Measurements from ENCODE around the gene SYTL2. TPM values are rescaled to one million over a fixed set of nuclear protein-coding genes. Genes with fewer than 3 reads are reported as not detected.
"Not testable (repeated sequence)": the region's sequence is repeated elsewhere in the genome, so short reads cannot be mapped to it uniquely, and the experiment has no call there.

Gene SYTL2
- total RNA-seq, 1 experiment from 2014 or later = 0.77 TPM

DNA sequence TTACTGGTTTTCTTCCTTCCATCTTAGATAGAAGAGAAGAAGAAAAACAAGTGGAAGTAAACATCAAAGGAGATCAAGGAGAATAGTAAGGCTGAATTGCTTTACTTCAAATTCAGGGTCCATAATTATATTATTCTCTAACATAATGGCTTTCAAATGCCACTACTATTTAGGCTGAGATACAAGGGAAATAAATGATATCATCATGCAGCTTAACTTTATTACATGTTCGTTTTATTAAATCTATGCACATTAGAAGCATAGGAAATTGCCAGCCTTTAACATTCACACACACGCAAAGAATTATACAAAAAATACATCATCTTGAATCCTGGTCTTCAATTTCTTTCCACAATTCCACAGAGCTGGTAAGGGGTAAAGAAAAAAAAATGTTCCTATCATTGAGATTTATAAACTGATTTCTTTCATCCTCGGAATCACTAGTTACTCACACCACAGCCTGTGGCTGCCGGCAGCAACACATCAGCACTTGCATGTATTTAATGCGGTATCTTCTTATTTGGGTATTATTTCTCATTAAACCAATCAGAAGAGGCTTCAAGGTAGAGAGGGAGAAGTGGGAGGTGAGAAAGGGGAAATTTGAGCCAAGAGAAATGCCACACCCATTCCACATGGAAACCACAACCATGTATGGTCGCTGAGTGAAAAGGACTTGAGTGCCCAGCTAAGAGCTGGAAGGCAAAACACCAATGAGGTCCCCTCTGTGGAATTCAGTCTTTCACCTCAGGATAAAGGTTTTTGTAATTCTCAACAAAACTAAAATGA, 26.3 kb downstream of the SYTL2 start:
- no TSS peak for BruUV-seq (replicated peaks)
- no peaks in the 10 kb centered on the region for H3K36me3 ChIP-seq (ENCODE audit: insufficient read depth, low read length, poor library complexity, severe bottlenecking)
- H3K27ac ChIP-seq (ENCODE audit: low read depth, low read length, poor library complexity, severe bottlenecking) = no peak overlapping the region
- intact Hi-C loops (cut with micrococcal nuclease; ENCODE audit: unreplicated experiment) = no loop called here
- CTCF ChIA-PET = no interaction called here
- H3K4me3 ChIP-seq (ENCODE audit: low read depth, low read length, poor library complexity, severe bottlenecking) = no peak overlapping the region
- no peaks in the 10 kb centered on the region for H3K9me3 ChIP-seq (ENCODE audit: low read depth, low read length, poor library complexity, severe bottlenecking)
- no peak for DNase-seq (ENCODE audit: low spot score)
- TF ChIP-seq EZH2 (IDR thresholded peaks at IDR 0.05; ENCODE audit: borderline replicate concordance, low read depth, low read length, poor library complexity, severe bottlenecking) = no peak
- TF ChIP-seq, protein P1, sequence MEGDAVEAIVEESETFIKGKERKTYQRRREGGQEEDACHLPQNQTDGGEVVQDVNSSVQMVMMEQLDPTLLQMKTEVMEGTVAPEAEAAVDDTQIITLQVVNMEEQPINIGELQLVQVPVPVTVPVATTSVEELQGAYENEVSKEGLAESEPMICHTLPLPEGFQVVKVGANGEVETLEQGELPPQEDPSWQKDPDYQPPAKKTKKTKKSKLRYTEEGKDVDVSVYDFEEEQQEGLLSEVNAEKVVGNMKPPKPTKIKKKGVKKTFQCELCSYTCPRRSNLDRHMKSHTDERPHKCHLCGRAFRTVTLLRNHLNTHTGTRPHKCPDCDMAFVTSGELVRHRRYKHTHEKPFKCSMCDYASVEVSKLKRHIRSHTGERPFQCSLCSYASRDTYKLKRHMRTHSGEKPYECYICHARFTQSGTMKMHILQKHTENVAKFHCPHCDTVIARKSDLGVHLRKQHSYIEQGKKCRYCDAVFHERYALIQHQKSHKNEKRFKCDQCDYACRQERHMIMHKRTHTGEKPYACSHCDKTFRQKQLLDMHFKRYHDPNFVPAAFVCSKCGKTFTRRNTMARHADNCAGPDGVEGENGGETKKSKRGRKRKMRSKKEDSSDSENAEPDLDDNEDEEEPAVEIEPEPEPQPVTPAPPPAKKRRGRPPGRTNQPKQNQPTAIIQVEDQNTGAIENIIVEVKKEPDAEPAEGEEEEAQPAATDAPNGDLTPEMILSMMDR (conservative IDR thresholded peaks at IDR 0.05; ENCODE audit: low read depth, low read length) = no peak
- peaks cover 25% of the 10 kb centered on the region for H3K27me3 ChIP-seq (replicated peaks; ENCODE audit: insufficient read depth, low read depth, low read length, poor library complexity)
- H3K4me1 ChIP-seq (ENCODE audit: insufficient read depth, low read length, poor library complexity, severe bottlenecking) = no peaks in the 10 kb centered on the region
- POLR2A ChIA-PET (ENCODE audit: low non-redundant PET) = no interaction called here

- POLR2A ChIA-PET (ENCODE audit: low non-redundant PET) = no interaction called here
- no peaks in the 10 kb centered on the region for H3K4me1 ChIP-seq (ENCODE audit: insufficient read depth, low read length, poor library complexity, severe bottlenecking)
- H3K27me3 ChIP-seq (replicated peaks; ENCODE audit: insufficient read depth, low read depth, low read length, poor library complexity) = peaks cover 31% of the 10 kb centered on the region
- no peaks in the 10 kb centered on the region for H3K9me3 ChIP-seq (ENCODE audit: low read depth, low read length, poor library complexity, severe bottlenecking)
- no TSS peak for BruUV-seq (replicated peaks)
- no peaks in the 10 kb centered on the region for H3K36me3 ChIP-seq (ENCODE audit: insufficient read depth, low read length, poor library complexity, severe bottlenecking)
- TF ChIP-seq, protein P1 (conservative IDR thresholded peaks at IDR 0.05; ENCODE audit: low read depth, low read length) = no peak
- TF ChIP-seq EZH2 (IDR thresholded peaks at IDR 0.05; ENCODE audit: borderline replicate concordance, low read depth, low read length, poor library complexity, severe bottlenecking) = no peak
- CTCF ChIA-PET = no interaction called here
- no peak overlapping the region for H3K4me3 ChIP-seq (ENCODE audit: low read depth, low read length, poor library complexity, severe bottlenecking)
- H3K27ac ChIP-seq (ENCODE audit: low read depth, low read length, poor library complexity, severe bottlenecking) = no peak overlapping the region
- intact Hi-C loops (cut with micrococcal nuclease; ENCODE audit: unreplicated experiment) = no loop called here
- DNase-seq (ENCODE audit: low spot score) = no peak
Observed at GRCh38 chr11:85783758-85784157, 27.2 kb downstream of the SYTL2 start.

- H3K9me3 ChIP-seq (ENCODE audit: low read depth, low read length, poor library complexity, severe bottlenecking); DNase-seq (ENCODE audit: low spot score); H3K27ac ChIP-seq (ENCODE audit: low read depth, low read length, poor library complexity, severe bottlenecking); H3K36me3 ChIP-seq (ENCODE audit: insufficient read depth, low read length, poor library complexity, severe bottlenecking); intact Hi-C loops (cut with micrococcal nuclease; ENCODE audit: unreplicated experiment); BruUV-seq (replicated peaks); H3K4me1 ChIP-seq (ENCODE audit: insufficient read depth, low read length, poor library complexity, severe bottlenecking); POLR2A ChIA-PET (ENCODE audit: low non-redundant PET); H3K4me3 ChIP-seq (ENCODE audit: low read depth, low read length, poor library complexity, severe bottlenecking); CTCF ChIA-PET: not testable (repeated sequence)
- peaks cover 39% of the 10 kb centered on the region for H3K27me3 ChIP-seq (replicated peaks; ENCODE audit: insufficient read depth, low read depth, low read length, poor library complexity)
Observed at GRCh38 chr11:85780780-85781517, 30.0 kb downstream of the SYTL2 start.
